SH-SY5Y (cell line): ENCODE measurements around the gene ARL4A.

Experiments
- GATA2 ChIP-seq: IDR thresholded peaks from 2 replicates; pipeline ENCODE4 v1.6.1; 2011; ENCODE audit warnings: mild to moderate bottlenecking, low read depth, low read length
- GATA3 ChIP-seq: IDR thresholded peaks from 2 replicates; pipeline ENCODE4 v1.6.1; 2011; ENCODE audit warnings: low read depth, mild to moderate bottlenecking, low read length, moderate library complexity

DNA sequence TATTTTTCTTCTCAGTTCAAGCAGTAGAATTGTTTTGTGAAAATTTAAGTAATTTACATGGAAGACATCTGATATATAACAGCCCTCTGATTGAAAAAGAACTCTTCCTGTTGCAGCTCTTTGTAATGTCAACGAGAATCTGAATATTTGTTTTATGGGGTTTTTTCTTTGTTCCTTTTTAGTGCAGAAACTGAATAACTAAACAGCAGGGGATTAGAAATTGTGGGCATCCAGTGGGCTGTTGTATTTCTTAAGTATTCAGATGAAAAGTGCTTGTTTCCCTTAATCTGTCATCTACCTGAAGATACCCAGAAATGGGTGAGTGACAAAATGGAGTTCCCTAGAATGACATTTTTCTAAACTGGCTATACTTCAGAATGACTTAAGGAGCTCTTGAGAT, 7.4 kb downstream of the ARL4A start:
- TF ChIP-seq GATA2 (no peak), GATA3 (no peak)
